ENCODE results near the gene UBE2E2. TPM values are rescaled to one million over a fixed set of nuclear protein-coding genes. Genes with fewer than 3 reads are reported as not detected.

The UBE2E2 gene
- total RNA-seq, 1 experiment from 2014 or later, result 38.6 TPM

- Histone ChIP-seq H3K4ac (ENCODE audit: low read depth, low read length) (no peak overlapping the region), H3K23me2 (ENCODE audit: insufficient read length, low read depth, low read length, poor library complexity, severe bottlenecking) (no peaks in the 10 kb centered on the region), H2BK15ac (ENCODE audit: low read depth, low read length) (no peak overlapping the region), H3K23ac (ENCODE audit: insufficient read length, low read depth, low read length) (no peak overlapping the region), H3K9ac (ENCODE audit: extremely low read depth, insufficient read length, low read length) (no peak overlapping the region), H4K20me1 (ENCODE audit: control insufficient read depth, insufficient read depth, insufficient read length) (no peaks in the 10 kb centered on the region), H3T11ph (ENCODE audit: low read length) (no peak overlapping the region), H3K27ac (ENCODE audit: insufficient read length, low read depth, low read length) (no peak overlapping the region), H3K18ac (ENCODE audit: insufficient read length, low read depth, low read length) (no peak overlapping the region), H2BK12ac (ENCODE audit: insufficient read length, low read depth, low read length) (no peak overlapping the region), H2AFZ (ENCODE audit: low read length) (no peak overlapping the region), H3K4me1 (ENCODE audit: insufficient read depth, low read length) (peaks cover 8% of the 10 kb centered on the region; the same call in 1 of the 2 replicates), H3K56ac (ENCODE audit: insufficient read length, low read depth, low read length) (no peak overlapping the region), H4K5ac (ENCODE audit: insufficient read length, low read depth, low read length) (no peak overlapping the region), H2AK5ac (ENCODE audit: insufficient read length, low read length) (no peak overlapping the region), H3K4me2 (ENCODE audit: insufficient read depth, insufficient read length, low read length) (no peak overlapping the region), H2BK120ac (ENCODE audit: low read depth, low read length, poor library complexity, severe bottlenecking) (no peak overlapping the region), H4K8ac (replicated peaks; ENCODE audit: insufficient read length, low read depth, low read length) (no peak overlapping the region), H3K9me3 (ENCODE audit: control insufficient read depth, low read depth, low read length) (no peaks in the 10 kb centered on the region), H3K79me2 (ENCODE audit: insufficient read depth, low read length) (no peaks in the 10 kb centered on the region; the same call in 1 of the 2 replicates), H3K14ac (ENCODE audit: insufficient read depth, low read length) (no peak overlapping the region), H2BK20ac (ENCODE audit: low read depth, low read length, poor library complexity, severe bottlenecking) (no peak overlapping the region), H3K79me1 (ENCODE audit: insufficient read depth, low read depth, low read length, poor library complexity, severe bottlenecking) (peaks cover under 1% of the 10 kb centered on the region), H3K27me3 (ENCODE audit: insufficient read depth, low read length) (no peaks in the 10 kb centered on the region), H4K91ac (ENCODE audit: insufficient read length, low read depth, low read length) (no peak overlapping the region), H2BK5ac (ENCODE audit: insufficient read length, low read length) (no peak overlapping the region)
- no CpG with 5 or more reads among the region's 2 CpGs for WGBS (ENCODE audit: extremely low coverage, insufficient read length, low lambda C conversion rate)
- DNase-seq, result peak; percentile 46
- no peaks in the 10 kb centered on the region for H3K36me3 Mint-ChIP-seq (ENCODE audit: insufficient read depth in 1 of 3, low read depth in 3 of 3)
- peak overlapping the region in 1 of 3 experiments; percentile 42; a peak in 2 of 7 replicates for H3K27ac Mint-ChIP-seq
- peaks cover 32 to 44% of the 10 kb centered on the region in 2 experiments for H3K4me1 Mint-ChIP-seq
- no peak for TF ChIP-seq CTCF (conservative IDR thresholded peaks at IDR 0.05)
- H3K4me3 Mint-ChIP-seq, result no peak overlapping the region
- no peaks in the 10 kb centered on the region for H3K27me3 Mint-ChIP-seq (ENCODE audit: low read depth)
- no peaks in the 10 kb centered on the region for H3K9me3 Mint-ChIP-seq
Measured at GRCh38 chr3:23435318-23435717, 232.2 kb downstream of the UBE2E2 start.

All from H9 (cell line).